Mesothelial cell of epicardium (in vitro differentiated cells): ENCODE data around the gene MTHFD1. TPM values are rescaled to one million over a fixed set of nuclear protein-coding genes. Genes with fewer than 3 reads are reported as not detected.

Experiments used
- DNase-seq, 2 experiments: peaks; one replicate each; pipeline ENCODE4 v3.0.0; 2021; ENCODE audit warnings: low spot score in 2 of 2; ENCODE audit not compliant: unreplicated experiment in 2 of 2
- H3K27ac Mint-ChIP-seq: 2 replicates; pipeline ENCODE4 v1.8.0; 2021; ENCODE audit warnings: mixed read lengths
- H3K27me3 Mint-ChIP-seq: 2 replicates; pipeline ENCODE4 v1.8.0; 2021; ENCODE audit warnings: low read depth, mixed read lengths
- H3K36me3 Mint-ChIP-seq: 2 replicates; pipeline ENCODE4 v1.8.0; 2021; ENCODE audit warnings: mixed read lengths
- H3K4me1 Mint-ChIP-seq: 2 replicates; pipeline ENCODE4 v1.8.0; 2021; ENCODE audit warnings: mixed read lengths
- H3K4me3 Mint-ChIP-seq: 2 replicates; pipeline ENCODE4 v1.8.0; 2021; ENCODE audit warnings: mild to moderate bottlenecking, moderate library complexity, mixed read lengths
- H3K9me3 Mint-ChIP-seq: 2 replicates; pipeline ENCODE4 v1.8.0; 2021; ENCODE audit warnings: mixed read lengths
- total RNA-seq: library from RNA; stranded (reverse); gene quantifications from 3 replicates; pipeline ENCODE4 v1.2.1, GENCODE V29; 2021
- TF ChIP-seq, protein P1 (sequence below): fragments of 200-600 bp; sonication (generic); IDR thresholded peaks from one replicate; pipeline ENCODE4 v1.5.0; 2021; ENCODE audit warnings: antibody characterized with exemption; ENCODE audit not compliant: unreplicated experiment

Gene MTHFD1
- 43.3 to 48.6 TPM (median 46.6 TPM) in 3 replicates for total RNA-seq

DNA sequence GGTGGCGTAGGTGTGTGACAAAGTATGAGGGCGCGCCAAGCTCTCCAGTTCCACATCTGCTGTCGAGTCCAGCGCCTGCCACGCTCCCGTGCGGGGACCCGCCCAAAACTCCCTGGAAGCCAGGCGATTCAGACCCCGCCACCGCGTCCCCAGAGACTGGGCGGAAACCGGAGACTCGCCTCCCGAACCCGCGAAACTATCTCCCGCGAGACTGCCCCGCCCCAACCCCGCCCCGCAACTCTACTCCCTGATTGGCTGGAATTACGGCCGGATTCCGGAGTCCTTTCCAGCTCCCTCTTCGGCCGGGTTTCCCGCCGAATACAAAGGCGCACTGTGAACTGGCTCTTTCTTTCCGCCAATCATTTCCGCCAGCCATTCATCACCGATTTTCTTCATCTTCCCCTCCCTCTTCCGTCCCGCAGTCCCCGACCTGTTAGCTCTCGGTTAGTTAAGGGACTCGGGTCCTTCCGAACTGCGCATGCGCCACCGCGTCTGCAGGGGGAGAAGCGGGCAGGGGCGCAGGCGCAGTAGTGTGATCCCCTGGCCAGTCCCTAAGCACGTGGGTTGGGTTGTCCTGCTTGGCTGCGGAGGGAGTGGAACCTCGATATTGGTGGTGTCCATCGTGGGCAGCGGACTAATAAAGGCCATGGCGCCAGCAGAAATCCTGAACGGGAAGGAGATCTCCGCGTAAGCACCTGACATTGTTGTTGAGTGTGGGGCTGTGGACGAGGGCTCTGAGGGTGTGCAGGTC lies at the start of gene MTHFD1:
MTHFD1 (plus strand) TSS at position 572 of the 751 bp plus-strand sequence; CDS start at position 647, 75 bp downstream.
- no peaks in the 10 kb centered on the region for H3K9me3 Mint-ChIP-seq
- TF ChIP-seq, protein P1, sequence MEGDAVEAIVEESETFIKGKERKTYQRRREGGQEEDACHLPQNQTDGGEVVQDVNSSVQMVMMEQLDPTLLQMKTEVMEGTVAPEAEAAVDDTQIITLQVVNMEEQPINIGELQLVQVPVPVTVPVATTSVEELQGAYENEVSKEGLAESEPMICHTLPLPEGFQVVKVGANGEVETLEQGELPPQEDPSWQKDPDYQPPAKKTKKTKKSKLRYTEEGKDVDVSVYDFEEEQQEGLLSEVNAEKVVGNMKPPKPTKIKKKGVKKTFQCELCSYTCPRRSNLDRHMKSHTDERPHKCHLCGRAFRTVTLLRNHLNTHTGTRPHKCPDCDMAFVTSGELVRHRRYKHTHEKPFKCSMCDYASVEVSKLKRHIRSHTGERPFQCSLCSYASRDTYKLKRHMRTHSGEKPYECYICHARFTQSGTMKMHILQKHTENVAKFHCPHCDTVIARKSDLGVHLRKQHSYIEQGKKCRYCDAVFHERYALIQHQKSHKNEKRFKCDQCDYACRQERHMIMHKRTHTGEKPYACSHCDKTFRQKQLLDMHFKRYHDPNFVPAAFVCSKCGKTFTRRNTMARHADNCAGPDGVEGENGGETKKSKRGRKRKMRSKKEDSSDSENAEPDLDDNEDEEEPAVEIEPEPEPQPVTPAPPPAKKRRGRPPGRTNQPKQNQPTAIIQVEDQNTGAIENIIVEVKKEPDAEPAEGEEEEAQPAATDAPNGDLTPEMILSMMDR, result no peak
- H3K27ac Mint-ChIP-seq, result peak within 1 kb of the TSS; percentile 89
- H3K27me3 Mint-ChIP-seq, result no peaks in the 10 kb centered on the region
- DNase-seq, result peak; percentile 98
- H3K4me3 Mint-ChIP-seq, result peak within 1 kb of the TSS; percentile 79
- peaks cover 20% of the 10 kb centered on the region for H3K4me1 Mint-ChIP-seq
- H3K36me3 Mint-ChIP-seq, result peaks cover 7% of the 10 kb centered on the region

DNA sequence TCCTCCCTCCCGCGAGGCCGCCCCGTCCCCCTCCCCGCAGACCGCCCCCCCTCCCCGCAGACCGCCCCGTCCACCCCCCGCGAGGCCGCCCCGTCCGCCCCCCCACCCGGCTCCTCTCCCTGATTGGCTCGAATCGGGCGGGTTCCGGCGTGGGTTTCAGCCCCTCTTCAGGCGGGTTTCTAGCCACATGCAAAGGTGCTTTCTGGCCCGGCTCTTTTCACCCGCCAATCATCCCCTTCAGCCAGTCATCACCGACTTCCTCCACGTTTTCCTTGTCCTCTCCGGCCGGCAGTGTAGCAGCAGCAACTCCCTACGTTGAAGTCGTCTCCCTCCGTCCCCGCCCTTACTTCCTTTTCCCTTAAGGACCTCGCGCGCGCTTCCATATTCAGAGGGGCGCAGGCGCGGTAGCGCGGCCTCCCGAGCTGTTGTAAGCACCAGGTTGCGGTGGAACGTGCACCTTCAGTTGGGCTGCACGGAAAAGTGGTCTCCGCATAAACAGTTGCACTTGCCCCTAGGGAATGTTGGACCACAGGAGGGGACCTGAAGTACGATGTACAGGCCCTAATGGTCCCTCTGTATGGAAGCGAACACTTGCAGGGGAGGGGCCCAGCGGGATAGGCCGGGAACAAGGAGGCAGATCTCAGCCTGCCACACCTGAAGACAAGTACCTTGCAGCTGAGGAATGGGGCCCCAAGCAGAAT lies 49.4 kb upstream of the MTHFD1 start:
- Mint-ChIP-seq H3K27ac (peak overlapping the region; percentile 94), H3K27me3 (no peaks in the 10 kb centered on the region), H3K36me3 (peaks cover 5% of the 10 kb centered on the region), H3K9me3 (peaks cover 9% of the 10 kb centered on the region), H3K4me3 (peak overlapping the region; percentile 87), H3K4me1 (peaks cover 20% of the 10 kb centered on the region)
- peak; percentile 86 to 90 for DNase-seq
- TF ChIP-seq, protein P1, result no peak

DNA sequence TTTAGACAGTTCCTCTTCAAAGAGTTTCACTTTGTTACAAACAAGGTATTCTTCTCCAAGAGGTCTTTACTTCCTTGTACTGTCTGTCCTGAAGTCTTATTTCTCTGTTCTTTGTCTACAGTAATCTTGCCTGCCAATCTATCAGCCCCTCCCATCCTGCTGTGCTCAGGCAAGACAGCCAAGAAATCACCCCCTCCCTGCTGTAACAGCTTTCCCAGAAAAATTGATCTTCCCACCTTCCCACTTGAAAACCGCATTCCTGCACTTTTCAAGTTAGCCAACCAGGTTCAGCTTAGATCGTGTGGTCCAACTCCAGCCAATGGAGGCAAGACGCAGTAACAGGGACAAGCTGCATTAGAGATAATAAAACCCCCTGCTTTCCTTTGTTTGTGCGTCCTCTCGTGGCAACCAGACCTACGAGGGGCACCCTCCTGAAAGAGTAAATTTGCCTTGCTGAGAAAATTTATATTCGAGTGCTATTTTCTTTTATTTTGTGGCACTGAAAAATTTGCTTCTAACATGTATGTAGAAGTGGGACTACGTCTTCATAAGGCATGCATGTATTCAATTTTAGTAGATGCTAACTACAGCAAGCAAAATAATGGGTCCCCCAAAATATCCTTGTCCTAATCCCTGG lies 47.5 kb upstream of the MTHFD1 start:
- H3K9me3 Mint-ChIP-seq, result peaks cover 9% of the 10 kb centered on the region
- no peaks in the 10 kb centered on the region for H3K27me3 Mint-ChIP-seq
- no peak overlapping the region for H3K27ac Mint-ChIP-seq
- TF ChIP-seq, protein P1, result no peak
- no peak overlapping the region for H3K4me3 Mint-ChIP-seq
- DNase-seq, result no peak
- peaks cover 5% of the 10 kb centered on the region for H3K36me3 Mint-ChIP-seq
- H3K4me1 Mint-ChIP-seq, result peaks cover 22% of the 10 kb centered on the region

DNA sequence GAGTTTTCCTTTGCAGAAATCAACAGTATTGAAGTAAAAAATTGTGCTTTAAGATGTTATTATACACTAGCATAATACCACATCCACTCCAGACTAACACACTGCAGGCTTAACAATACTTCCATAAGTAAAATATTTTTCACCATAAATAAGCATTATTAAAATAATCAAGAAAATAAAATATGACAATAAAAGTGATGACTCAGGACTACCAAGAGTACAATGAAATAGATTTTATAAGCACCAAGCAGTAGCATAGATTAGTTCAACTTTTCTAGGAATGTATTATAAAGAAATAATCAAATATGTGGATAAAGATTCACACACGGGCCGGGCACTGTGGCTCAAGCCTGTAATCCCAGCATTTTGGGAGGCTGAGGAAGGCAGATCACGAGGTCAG lies 40.4 kb upstream of the MTHFD1 start:
- Mint-ChIP-seq H3K9me3 (no peaks in the 10 kb centered on the region), H3K36me3 (no peaks in the 10 kb centered on the region), H3K27me3 (no peaks in the 10 kb centered on the region), H3K27ac (no peak overlapping the region), H3K4me3 (no peak overlapping the region), H3K4me1 (peaks cover 2% of the 10 kb centered on the region)
- no peak for DNase-seq
- TF ChIP-seq, protein P1, result no peak

DNA sequence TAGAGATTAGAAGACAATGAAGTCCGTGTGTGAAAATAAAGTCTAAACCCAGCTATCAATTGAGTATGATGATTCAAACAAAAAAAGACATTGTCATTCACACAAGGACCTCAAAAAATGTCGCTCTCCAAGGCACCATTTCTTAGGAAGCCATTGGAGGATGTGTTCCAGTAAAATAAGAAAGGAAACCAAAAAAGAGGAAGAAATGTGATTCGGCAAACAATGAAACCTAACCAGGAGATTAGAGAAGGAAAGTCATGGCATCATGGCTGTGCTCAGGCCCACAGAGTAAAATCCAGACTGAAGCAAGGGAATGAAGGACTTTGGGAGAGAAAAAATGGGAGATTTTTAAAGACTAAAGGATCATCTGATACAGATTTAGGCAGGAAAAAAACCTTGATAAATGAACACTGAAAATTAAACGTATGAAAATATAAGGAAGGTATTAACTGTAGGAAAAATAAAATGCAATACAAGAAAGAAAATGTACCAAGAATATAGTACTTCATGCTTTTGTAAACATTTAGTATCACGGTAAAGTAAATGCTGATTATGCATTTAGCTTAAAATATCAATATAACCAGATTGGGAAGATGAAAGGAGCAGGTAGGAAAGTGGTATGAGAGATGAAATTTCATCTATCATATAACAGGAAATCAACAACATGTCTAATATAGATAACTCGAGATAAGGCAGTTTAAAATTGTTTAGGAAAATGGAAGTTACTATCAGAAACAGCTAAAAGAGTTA lies 38.2 kb upstream of the MTHFD1 start:
- no peaks in the 10 kb centered on the region for H3K36me3 Mint-ChIP-seq
- H3K4me1 Mint-ChIP-seq, result no peaks in the 10 kb centered on the region
- no peaks in the 10 kb centered on the region for H3K27me3 Mint-ChIP-seq
- no peaks in the 10 kb centered on the region for H3K9me3 Mint-ChIP-seq
- no peak overlapping the region for H3K27ac Mint-ChIP-seq
- DNase-seq, result no peak
- TF ChIP-seq, protein P1, result no peak
- H3K4me3 Mint-ChIP-seq, result no peak overlapping the region
